MV-4-11 (cell line): ENCODE data around the gene HTR7.
"Not testable (repeated sequence)": the region's sequence is repeated elsewhere in the genome, so short reads cannot be mapped to it uniquely, and the experiment has no call there.

ENCODE experiments used
- DNase-seq: peaks from one replicate; lab custom pipeline; 2025; lab: John Stamatoyannopoulos, UW

The HTR7 gene

GRCh38 chr10:90858461-90858968, 676 bp upstream of the HTR7 start:
- peak; percentile 82 for DNase-seq

- no peak for DNase-seq
Observed at GRCh38 chr10:90856964-90857634, 740 bp downstream of the HTR7 start.

GRCh38 chr10:90856261-90856660, 1.6 kb downstream of the HTR7 start:
- peak; percentile 34 for DNase-seq

GRCh38 chr10:90855126-90855525, 2.7 kb downstream of the HTR7 start:
- no peak for DNase-seq

- peak; percentile 14 for DNase-seq
Observed at GRCh38 chr10:90849956-90850749, 7.7 kb downstream of the HTR7 start.

GRCh38 chr10:90847436-90847835, 10.4 kb downstream of the HTR7 start:
- peak; percentile 78 for DNase-seq

GRCh38 chr10:90846746-90847145, 11.1 kb downstream of the HTR7 start:
- no peak for DNase-seq

GRCh38 chr10:90845726-90846125, 12.1 kb downstream of the HTR7 start:
- no peak for DNase-seq

GRCh38 chr10:90842725-90843124, 15.1 kb downstream of the HTR7 start:
- peak; percentile 36 for DNase-seq

GRCh38 chr10:90837486-90837885, 20.4 kb downstream of the HTR7 start:
- DNase-seq: no peak

- DNase-seq: no peak
Observed at GRCh38 chr10:90834326-90834725, 23.5 kb downstream of the HTR7 start.

GRCh38 chr10:90832111-90832510, 25.7 kb downstream of the HTR7 start:
- no peak for DNase-seq

GRCh38 chr10:90822508-90822907, 35.3 kb downstream of the HTR7 start:
- no peak for DNase-seq

GRCh38 chr10:90821864-90822263, 36.0 kb downstream of the HTR7 start:
- not testable (repeated sequence) for DNase-seq

- peak; percentile 22 for DNase-seq
Observed at GRCh38 chr10:90819911-90820310, 37.9 kb downstream of the HTR7 start.

- no peak for DNase-seq
Observed at GRCh38 chr10:90818736-90819135, 39.1 kb downstream of the HTR7 start.

- peak; percentile 42 for DNase-seq
Observed at GRCh38 chr10:90817128-90817889, 40.5 kb downstream of the HTR7 start.

GRCh38 chr10:90816466-90816865, 41.4 kb downstream of the HTR7 start:
- peak; percentile 76 for DNase-seq

GRCh38 chr10:90813594-90814365, 44.1 kb downstream of the HTR7 start:
- peak; percentile 9 for DNase-seq

GRCh38 chr10:90807106-90807505, 50.7 kb downstream of the HTR7 start:
- not testable (repeated sequence) for DNase-seq

- no peak for DNase-seq
Observed at GRCh38 chr10:90806677-90807076, 51.2 kb downstream of the HTR7 start.

GRCh38 chr10:90805206-90805605, 52.6 kb downstream of the HTR7 start:
- DNase-seq: no peak
